Activated CD8-positive, alpha-beta memory T cell treated with anti-CD3 and anti-CD28 coated beads, Interleukin-2, amount 50 U/mL, for 48 hours (primary cell): ENCODE results near the gene MYCL.

Source experiments
- DNase-seq: peaks from one replicate; pipeline ENCODE4 v3.0.0-alpha.2; 2020

The MYCL gene

GRCh38 chr1:39901714-39902459 lies at the start of gene MYCL:
MYCL (minus strand) TSS chr1:39901917; CDS start chr1:39901434, 483 bp downstream.
- DNase-seq: peak; percentile 84

- DNase-seq: no peak
Observed at GRCh38 chr1:39949891-39950290, 48.2 kb upstream of the MYCL start.

GRCh38 chr1:39947260-39947659 lies 45.5 kb upstream of the MYCL start:
- DNase-seq: no peak

GRCh38 chr1:39946216-39946615 lies 44.5 kb upstream of the MYCL start:
- DNase-seq: no peak

DNA sequence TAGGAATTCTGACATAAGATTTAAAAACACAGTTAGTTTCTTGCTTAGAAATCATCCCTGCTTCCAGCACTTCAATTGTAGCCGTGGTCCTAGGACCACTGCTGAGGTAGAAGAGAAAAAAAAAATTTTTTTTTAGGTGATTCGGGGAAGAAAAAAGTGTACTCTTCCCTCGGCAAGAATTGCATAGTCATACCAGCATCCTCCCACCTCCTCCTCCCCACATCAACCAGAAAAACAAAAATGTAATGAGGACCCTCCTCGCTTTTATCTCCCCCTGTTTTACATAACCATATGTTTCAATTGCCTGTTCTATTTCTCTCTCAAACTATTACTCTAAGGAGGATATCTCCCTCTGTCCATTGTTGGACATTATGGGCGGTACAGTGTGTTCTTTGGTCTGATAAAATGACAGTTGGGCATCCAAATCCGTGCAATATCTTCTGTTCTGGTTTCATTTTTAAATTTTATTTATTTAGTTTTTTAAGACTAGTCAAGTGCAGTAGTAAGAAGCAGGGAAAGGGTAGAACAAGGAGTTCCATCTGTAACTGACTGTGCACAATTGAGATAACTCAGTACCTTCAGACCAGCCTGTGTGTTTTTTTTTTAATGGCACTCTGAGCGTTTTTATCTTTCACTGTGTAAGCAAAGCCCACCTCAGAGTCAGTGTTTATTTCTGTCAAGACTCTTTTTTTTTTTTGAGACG lies 42.8 kb upstream of the MYCL start:
- DNase-seq: no peak

GRCh38 chr1:39943471-39944290 lies 42.0 kb upstream of the MYCL start:
- no peak for DNase-seq

- DNase-seq: no peak
Observed at GRCh38 chr1:39940980-39941871, 39.5 kb upstream of the MYCL start.

GRCh38 chr1:39940253-39940652 lies 38.5 kb upstream of the MYCL start:
- no peak for DNase-seq

GRCh38 chr1:39938856-39939255 lies 37.1 kb upstream of the MYCL start:
- DNase-seq: no peak

GRCh38 chr1:39936724-39937491 lies 35.2 kb upstream of the MYCL start:
- no peak for DNase-seq

DNA sequence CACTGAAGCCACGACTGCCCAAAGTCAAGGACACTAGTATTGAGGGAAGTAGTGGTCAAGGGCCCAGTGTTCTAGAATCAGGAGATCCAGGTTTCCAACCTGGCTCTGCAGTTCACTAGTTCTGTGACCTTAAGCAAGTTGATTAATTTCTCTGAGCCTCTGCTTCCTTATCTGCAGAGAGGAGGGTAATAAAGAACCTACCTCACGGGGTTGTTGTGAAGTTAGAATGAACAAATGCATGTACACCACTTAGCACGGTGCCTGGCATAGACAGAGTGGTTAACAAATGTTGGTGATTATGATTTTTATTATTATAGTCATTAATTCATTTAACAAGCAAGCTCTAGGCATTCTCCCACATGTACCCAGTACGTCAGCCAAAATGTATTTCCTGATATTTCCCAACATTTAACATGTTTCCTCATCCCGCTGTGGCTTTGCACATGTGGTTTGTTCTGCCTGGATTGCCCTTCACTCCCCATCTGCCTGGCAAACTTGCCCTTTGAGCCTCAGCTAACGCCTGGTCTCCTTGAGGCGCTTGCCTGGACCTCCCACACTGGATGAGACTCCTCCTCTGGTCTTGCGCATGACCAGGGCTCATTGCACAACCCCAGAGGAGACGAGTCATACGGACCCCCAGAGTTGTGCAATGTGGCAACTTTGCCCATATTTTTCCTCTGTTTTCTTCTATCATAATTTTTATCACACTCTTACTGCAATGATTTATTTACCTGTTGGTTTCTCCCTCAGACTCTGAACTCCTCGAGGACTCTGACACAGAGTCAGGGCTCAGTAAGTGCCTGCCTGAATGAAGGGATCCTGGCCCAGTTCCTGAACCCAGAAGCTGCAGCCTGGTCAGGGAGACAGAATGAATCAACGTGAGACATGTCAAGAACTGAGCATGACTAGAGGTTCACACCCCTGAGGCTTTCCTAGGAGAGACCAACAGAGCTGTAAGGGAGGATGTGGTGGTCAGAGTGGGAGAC lies 32.5 kb upstream of the MYCL start:
- DNase-seq: no peak

DNA sequence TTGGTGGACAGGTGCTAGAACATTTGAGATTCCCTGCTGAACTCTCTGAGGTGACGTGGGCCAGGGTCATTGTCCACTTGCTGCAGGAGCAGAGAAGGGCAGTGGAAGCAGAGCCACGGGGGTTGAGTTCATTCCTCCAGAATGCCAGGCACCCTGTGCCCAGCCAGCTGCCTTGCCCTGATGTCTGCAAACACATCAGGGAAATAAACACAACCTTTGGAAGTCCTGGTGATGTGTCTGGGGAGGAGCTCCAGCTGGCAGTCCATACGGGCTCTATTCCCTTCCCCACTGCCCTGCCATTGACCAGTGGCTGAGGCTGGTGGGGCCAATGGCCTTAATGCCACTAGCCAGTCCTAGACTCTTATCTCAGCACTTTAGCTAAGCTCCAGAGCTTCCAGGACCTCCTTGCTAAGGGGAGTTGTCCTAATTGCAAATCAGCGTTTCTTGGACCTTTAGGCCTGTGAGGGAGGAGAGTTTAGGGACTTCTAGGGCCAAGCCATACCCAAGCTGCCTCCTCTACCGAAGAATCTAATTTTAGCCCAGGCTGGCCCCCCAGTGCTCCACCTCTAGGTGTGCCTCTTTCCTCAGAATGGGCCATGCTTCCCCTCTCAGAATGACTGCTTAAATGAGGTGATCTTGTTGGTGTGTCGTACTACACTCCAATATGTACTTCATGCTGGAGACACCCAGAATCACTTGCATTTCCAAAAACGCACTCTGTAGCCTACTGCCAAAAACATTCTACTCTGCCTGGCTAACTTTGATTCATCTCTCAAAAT lies 27.3 kb upstream of the MYCL start:
- DNase-seq: no peak

DNA sequence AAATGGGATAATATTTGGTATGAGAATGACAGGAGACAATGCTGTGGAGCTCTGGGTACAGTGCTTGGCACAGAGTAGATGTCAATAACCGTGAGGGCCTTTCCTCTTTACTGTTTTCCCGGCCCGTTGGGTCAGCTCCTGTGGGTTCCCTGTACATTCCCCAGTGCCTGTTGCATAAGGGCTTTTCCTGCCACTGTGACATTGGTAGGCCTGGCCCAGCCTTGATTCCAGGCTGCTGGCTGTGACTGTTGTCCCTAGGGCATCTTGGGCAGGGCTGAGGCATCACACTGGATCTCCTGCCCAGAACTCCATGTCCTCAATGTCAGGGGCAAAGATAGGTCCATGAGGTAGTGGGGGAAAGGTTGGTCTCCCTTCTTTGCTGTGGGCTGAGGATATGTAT lies 25.8 kb upstream of the MYCL start:
- DNase-seq: no peak

DNA sequence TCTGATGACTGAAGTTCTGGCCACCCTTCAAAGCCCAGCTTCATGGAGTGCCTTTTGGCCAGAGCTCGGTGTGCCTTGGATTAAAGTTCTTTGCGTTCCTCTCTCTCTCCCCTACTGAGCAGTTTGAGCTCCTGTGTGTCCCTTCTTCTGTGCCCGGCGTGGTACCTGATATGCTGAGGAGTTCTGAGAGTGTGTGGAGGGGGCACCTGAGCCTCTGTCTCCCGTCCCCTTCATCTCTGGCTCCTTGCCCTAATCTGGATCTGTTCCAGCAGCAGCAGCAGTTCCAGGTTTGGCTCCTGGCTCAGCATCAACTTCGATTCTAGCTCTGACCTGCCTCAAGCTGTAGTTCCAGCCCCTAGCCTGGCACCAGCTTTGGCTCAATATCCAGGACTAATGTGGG lies 25.1 kb upstream of the MYCL start:
- no peak for DNase-seq

DNA sequence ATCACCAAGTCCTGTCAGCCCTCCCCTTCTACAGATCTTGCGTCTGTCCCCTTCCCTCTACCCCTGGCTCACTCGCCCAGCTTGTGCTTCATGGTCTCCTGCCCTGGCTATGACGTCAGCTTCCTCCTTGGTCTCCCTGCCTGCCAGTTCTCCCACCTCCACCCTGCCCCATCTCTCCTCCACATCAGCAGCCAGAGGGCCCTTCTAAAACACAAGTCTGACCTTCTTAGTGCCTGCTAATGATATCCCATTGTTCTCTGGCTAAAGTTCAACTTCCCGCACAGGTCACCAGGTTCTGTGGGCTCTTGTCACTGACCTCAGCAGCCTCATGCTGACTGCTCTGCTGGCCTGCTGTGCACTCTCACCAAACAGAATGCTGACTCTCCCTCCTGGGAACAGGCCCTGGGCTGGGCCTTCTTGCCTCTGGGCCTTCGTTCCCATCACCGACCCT lies 24.7 kb upstream of the MYCL start:
- no peak for DNase-seq

DNA sequence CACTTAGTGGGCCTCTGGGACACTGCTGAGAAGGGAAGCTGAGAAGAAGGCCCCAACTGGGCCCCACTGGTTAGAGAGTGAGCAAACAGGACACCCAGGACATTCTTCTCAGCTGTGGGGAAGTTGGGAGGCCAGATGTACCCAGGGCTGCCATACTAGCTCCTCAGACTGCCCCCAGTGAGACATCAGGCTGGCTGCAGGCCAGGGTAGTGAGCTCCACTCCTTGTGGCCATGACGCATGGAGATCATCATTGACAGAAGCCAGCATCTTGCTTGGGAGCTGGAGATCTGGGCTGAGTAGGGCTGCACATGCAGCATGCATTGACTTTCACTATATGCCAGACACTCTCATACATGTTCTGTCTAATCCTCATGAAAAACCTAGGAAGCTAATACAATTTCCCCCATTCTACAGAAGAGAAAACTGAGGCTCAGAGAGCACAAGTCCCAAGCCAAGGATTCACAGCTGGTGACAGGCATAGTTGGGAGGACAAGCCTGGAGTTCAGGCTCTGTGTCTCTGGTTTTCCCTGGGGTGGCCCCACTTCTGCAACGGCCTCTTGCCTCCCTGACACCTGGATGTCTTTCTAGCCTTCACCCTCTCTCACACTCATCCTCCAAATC lies 24.1 kb upstream of the MYCL start:
- DNase-seq: no peak

GRCh38 chr1:39922251-39922688 lies 20.6 kb upstream of the MYCL start:
- no peak for DNase-seq

DNA sequence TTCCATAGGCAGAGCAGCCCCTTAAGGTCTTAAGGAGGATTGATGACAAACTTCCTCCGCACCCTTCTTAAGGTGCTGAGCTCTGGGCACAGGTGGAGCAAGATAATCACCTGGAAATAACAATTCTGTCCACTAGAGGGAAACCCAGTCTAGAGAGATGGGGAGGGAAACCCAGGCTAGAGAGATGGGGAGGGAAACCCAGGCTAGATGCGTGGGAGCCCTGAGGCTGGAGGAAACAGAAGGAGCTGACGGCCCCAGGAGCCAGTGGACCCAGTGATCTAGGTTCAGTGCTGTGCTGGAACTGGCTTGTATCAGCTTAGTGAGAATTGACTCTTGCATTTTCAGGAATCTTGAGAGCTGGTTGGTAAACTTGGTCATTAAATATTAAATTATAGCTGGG lies 17.8 kb upstream of the MYCL start:
- peak; percentile 60 for DNase-seq

GRCh38 chr1:39917825-39918224 lies 16.1 kb upstream of the MYCL start:
- DNase-seq: no peak
